ENCODE measurements around the gene FAM110D.

The FAM110D gene

GRCh38 chr1:26124418-26125331 is 34.2 kb upstream of the FAM110D start:
- no peak overlapping the region for H3K9ac ChIP-seq (ENCODE audit: low read depth, low read length)
- H3K4me1 ChIP-seq (ENCODE audit: insufficient read depth, low read length): peaks cover 16% of the 10 kb centered on the region
- no peaks in the 10 kb centered on the region for H3K36me3 ChIP-seq (ENCODE audit: insufficient read depth, low read length)
- no peaks in the 10 kb centered on the region for H3K9me3 ChIP-seq (ENCODE audit: control insufficient read depth, insufficient read depth, low read length)

GRCh38 chr1:26125382-26125781 is 33.5 kb upstream of the FAM110D start:
- Histone ChIP-seq H3K9ac (ENCODE audit: low read depth, low read length) (no peak overlapping the region), H3K36me3 (ENCODE audit: insufficient read depth, low read length) (no peaks in the 10 kb centered on the region), H3K4me1 (ENCODE audit: insufficient read depth, low read length) (peaks cover 16% of the 10 kb centered on the region), H3K9me3 (ENCODE audit: control insufficient read depth, insufficient read depth, low read length) (no peaks in the 10 kb centered on the region)

DNA sequence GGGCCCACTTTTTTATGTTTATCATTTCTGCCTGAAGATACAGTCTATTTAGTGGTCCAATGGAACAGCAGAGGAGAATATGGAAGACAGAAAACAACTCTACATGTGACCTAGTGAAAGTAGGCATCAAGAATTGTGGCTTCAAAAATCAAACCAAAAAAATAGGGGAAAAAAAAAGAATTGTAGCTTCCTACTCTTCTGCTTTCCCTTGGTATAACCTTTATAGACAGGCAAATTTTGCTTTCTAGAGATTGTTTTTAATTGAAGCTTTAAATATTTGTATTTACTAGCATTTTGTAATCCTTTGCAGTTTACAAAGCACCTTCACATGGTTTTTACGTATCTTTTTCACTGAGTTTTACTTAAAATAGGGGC is 32.9 kb upstream of the FAM110D start:
- Histone ChIP-seq H3K9ac (ENCODE audit: low read depth, low read length) (no peak overlapping the region), H3K9me3 (ENCODE audit: control insufficient read depth, insufficient read depth, low read length) (no peaks in the 10 kb centered on the region), H3K36me3 (ENCODE audit: insufficient read depth, low read length) (no peaks in the 10 kb centered on the region), H3K4me1 (ENCODE audit: insufficient read depth, low read length) (peaks cover 16% of the 10 kb centered on the region)

DNA sequence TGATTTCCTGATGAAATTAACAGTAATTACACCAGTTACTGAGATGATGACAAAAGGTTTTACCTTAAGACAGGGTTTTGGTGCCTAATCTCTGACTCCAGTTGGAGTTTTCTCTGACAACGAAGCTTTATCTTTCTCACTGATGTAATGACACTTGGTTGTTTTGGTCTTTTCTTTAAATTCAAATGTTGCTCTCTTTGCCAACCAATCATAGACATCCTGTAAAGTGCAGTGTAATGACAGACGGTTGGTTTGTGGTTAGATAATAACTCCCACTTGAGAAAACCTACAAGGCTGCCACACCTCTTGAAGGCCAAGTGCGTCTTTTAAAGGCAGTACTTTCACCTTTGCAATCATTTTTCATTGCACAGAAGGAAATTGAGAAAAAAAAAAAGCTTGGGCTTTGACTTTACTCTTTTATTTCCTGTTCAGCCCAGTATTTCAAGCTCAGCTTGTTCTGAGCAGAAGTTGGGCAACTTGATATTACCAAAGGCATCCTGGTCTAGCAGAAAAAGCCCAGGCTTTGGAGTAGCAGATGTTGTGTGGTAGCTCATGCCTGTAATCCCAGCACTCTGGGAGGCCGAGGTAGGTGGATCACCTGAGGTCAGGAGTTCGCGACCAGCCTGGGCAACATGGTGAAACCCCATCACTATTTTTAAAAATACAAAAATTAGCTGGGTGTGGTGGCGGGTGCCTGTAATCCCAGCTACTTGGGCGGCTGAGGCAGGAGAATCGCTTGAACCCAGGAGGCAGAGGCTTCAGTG is 32.4 kb upstream of the FAM110D start:
- H3K9ac ChIP-seq (ENCODE audit: low read depth, low read length): no peak overlapping the region
- peaks cover 16% of the 10 kb centered on the region for H3K4me1 ChIP-seq (ENCODE audit: insufficient read depth, low read length)
- no peaks in the 10 kb centered on the region for H3K36me3 ChIP-seq (ENCODE audit: insufficient read depth, low read length)
- H3K9me3 ChIP-seq (ENCODE audit: control insufficient read depth, insufficient read depth, low read length): no peaks in the 10 kb centered on the region

DNA sequence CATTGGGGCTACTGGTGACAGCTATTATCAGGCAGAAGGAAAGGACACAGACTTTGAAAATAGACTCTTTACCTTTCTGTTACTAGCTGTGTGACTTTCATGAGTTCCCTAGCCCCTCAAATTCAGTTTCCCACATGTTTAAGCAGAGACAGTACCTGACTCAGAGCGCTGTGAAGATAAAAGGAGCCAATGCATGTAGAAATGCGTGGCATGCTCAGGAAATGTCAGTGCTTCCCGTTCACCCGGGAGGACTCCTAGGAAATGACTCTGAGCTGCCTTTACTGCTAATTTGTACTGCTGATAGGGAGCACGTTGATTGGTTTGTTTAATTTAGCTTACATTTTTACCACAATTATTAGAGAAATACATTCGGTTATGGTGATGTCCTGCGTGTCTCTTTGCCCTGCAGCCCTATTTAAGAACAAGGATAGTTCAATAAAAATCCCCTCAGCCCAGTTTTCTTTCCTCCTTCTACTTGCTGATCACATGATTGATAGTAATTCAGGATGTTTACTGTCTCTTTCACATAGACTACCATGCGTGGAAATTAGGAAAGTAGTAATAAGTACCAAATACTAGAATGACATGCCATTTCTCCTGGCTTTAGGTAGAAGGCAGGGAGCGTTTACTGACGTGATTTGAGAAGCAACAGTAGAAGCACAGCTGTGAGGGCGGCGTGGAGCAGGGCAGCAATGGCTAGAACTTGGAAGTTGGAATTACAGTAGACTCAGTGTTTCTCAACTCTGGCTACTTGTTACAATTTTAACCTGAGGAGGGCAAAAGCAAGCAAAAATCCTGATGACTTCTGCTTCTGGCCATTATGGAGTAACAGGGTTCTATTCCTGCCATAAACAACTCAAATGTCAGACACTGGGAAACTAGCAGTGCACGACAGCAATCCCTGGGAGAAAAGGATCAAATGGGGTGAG is 31.4 kb upstream of the FAM110D start:
- Histone ChIP-seq H3K36me3 (ENCODE audit: insufficient read depth, low read length) (no peaks in the 10 kb centered on the region), H3K4me1 (ENCODE audit: insufficient read depth, low read length) (peaks cover 16% of the 10 kb centered on the region), H3K9ac (ENCODE audit: low read depth, low read length) (no peak overlapping the region), H3K9me3 (ENCODE audit: control insufficient read depth, insufficient read depth, low read length) (no peaks in the 10 kb centered on the region)

GRCh38 chr1:26129778-26130177 is 29.1 kb upstream of the FAM110D start:
- H3K9me3 ChIP-seq (ENCODE audit: control insufficient read depth, insufficient read depth, low read length): no peaks in the 10 kb centered on the region
- H3K4me1 ChIP-seq (ENCODE audit: insufficient read depth, low read length): peaks cover 16% of the 10 kb centered on the region
- H3K36me3 ChIP-seq (ENCODE audit: insufficient read depth, low read length): no peaks in the 10 kb centered on the region
- H3K9ac ChIP-seq (ENCODE audit: low read depth, low read length): no peak overlapping the region

GRCh38 chr1:26130695-26131094 is 28.2 kb upstream of the FAM110D start:
- Histone ChIP-seq H3K9ac (ENCODE audit: low read depth, low read length) (no peak overlapping the region), H3K9me3 (ENCODE audit: control insufficient read depth, insufficient read depth, low read length) (no peaks in the 10 kb centered on the region), H3K4me1 (ENCODE audit: insufficient read depth, low read length) (peaks cover 16% of the 10 kb centered on the region), H3K36me3 (ENCODE audit: insufficient read depth, low read length) (no peaks in the 10 kb centered on the region)

GRCh38 chr1:26132128-26132833 is 26.6 kb upstream of the FAM110D start:
- Histone ChIP-seq H3K9me3 (ENCODE audit: control insufficient read depth, insufficient read depth, low read length) (no peaks in the 10 kb centered on the region), H3K4me1 (ENCODE audit: insufficient read depth, low read length) (peaks cover 6% of the 10 kb centered on the region; the same call in 1 of the 2 replicates), H3K36me3 (ENCODE audit: insufficient read depth, low read length) (no peaks in the 10 kb centered on the region), H3K9ac (ENCODE audit: low read depth, low read length) (no peak overlapping the region)

DNA sequence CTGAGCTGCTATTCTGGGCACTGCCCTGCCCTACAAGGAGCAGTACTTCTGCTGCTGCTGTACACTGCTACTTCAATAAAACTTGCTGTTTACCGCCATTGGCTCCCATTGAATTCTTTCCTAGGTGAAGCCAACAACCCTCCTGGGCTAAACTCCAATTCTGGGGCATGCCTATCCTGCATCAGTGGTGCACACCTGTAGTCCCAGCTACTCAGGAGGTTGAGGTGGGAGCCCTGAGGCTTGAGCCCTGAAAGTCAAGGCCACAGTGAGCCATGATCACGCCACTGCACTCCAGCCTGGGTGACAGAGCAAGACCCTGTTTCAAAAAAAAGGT is 26.1 kb upstream of the FAM110D start:
- Histone ChIP-seq H3K4me1 (ENCODE audit: insufficient read depth, low read length) (0 out of 2 replicates have a peak, but pooled peaks cover under 1% of the 10 kb centered on the region), H3K9ac (ENCODE audit: low read depth, low read length) (no peak overlapping the region), H3K36me3 (ENCODE audit: insufficient read depth, low read length) (no peaks in the 10 kb centered on the region), H3K9me3 (ENCODE audit: control insufficient read depth, insufficient read depth, low read length) (no peaks in the 10 kb centered on the region)

GRCh38 chr1:26134466-26134865 is 24.4 kb upstream of the FAM110D start:
- no peaks in the 10 kb centered on the region for H3K36me3 ChIP-seq (ENCODE audit: insufficient read depth, low read length)
- no peaks in the 10 kb centered on the region for H3K9me3 ChIP-seq (ENCODE audit: control insufficient read depth, insufficient read depth, low read length)
- H3K4me1 ChIP-seq (ENCODE audit: insufficient read depth, low read length): 0 out of 2 replicates have a peak, but pooled peaks cover 6% of the 10 kb centered on the region
- H3K9ac ChIP-seq (ENCODE audit: low read depth, low read length): no peak overlapping the region

DNA sequence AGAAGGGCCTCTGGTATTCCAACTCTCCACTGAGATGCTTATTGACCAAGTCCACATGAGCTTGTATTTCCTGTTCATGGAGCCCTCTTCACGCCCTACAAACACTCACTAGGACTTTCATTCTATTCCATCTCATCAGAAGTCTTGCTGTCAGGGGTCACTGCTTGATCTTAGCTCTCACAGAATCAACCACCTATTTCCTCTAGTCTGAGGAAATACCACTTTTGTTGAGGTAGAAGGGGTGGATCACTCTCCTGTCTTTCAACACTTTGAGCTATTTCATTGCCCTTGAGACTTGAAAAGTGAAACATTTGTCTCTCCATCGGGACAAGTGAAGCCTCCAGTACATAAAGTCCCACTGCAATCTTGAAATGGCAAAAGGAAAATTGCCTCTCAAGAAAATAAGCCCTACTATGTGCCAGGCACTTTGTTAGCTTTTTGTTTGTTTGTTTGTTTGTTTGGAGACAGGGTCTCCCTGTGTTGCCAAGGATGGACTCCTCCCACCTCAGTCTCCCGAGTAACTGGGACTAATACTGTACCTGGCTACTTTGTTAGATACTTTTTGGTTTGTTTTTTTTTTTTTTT is 19.8 kb upstream of the FAM110D start:
- 0 out of 2 replicates have a peak, but pooled peaks cover 6% of the 10 kb centered on the region for H3K4me1 ChIP-seq (ENCODE audit: insufficient read depth, low read length)
- H3K9ac ChIP-seq (ENCODE audit: low read depth, low read length): no peak overlapping the region
- no peaks in the 10 kb centered on the region for H3K9me3 ChIP-seq (ENCODE audit: control insufficient read depth, insufficient read depth, low read length)
- no peaks in the 10 kb centered on the region for H3K36me3 ChIP-seq (ENCODE audit: insufficient read depth, low read length)

- no peaks in the 10 kb centered on the region for H3K36me3 ChIP-seq (ENCODE audit: insufficient read depth, low read length)
- H3K9me3 ChIP-seq (ENCODE audit: control insufficient read depth, insufficient read depth, low read length): no peaks in the 10 kb centered on the region
- H3K4me1 ChIP-seq (ENCODE audit: insufficient read depth, low read length): 0 out of 2 replicates have a peak, but pooled peaks cover 6% of the 10 kb centered on the region
- H3K9ac ChIP-seq (ENCODE audit: low read depth, low read length): no peak overlapping the region
Observed at GRCh38 chr1:26142159-26142558, 16.7 kb upstream of the FAM110D start.

Measured in ES-I3 (cell line).